Measurements from ENCODE around the gene TNIP3.

Gene TNIP3

DNA sequence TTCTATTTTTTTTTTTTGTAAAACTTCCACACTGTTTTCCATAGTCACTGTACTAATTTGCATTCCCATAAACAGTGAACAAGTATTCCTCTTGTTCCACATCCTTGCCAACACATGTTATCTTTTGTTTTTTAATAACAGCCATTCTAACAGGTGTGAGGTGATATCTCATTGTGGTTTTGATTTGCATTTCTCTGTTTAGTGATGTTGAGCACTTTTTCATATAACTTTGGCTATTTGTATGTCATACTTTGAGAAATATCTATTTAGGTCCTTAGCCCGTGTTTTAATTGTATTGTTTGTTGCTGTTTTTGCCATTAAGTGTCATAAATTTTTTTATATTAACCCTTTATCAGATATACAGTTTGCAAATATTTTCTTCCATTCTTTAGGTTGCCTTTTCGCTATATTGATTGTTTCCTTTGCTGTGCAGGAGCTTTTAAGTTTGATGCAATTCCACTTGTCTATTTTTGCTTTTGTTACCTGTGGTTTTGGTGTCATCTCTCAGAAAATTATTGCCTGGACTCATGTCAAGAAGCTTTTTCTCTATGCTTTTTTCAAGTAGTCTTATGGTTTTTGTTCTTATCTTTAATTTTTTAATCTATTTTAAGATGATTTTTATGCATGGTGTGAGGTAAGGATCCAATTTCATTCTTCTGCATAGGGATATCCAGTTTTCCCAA, 63.9 kb downstream of the TNIP3 start:
- TF ChIP-seq GATA1 (IDR thresholded peaks at IDR 0.05; ENCODE audit: low read depth, low read length) (no peak), POLR2A (IDR thresholded peaks at IDR 0.05; ENCODE audit: low read length) (no peak)

GRCh38 chr4:121098266-121098665, 65.9 kb downstream of the TNIP3 start:
- TF ChIP-seq POLR2A (IDR thresholded peaks at IDR 0.05; ENCODE audit: low read length) (no peak), GATA1 (IDR thresholded peaks at IDR 0.05; ENCODE audit: low read depth, low read length) (no peak)
- no peak for DNase-seq

More for the DNA sequence above, 63.9 kb downstream of the TNIP3 start:
- DNase-seq, result no peak

- peak in 1 of 2 experiments; percentile 13 for DNase-seq
- TF ChIP-seq GATA1 (IDR thresholded peaks at IDR 0.05; ENCODE audit: low read depth, low read length) (no peak), POLR2A (IDR thresholded peaks at IDR 0.05; ENCODE audit: low read length) (no peak)
Observed at GRCh38 chr4:121096629-121097028, 67.5 kb downstream of the TNIP3 start.

DNA sequence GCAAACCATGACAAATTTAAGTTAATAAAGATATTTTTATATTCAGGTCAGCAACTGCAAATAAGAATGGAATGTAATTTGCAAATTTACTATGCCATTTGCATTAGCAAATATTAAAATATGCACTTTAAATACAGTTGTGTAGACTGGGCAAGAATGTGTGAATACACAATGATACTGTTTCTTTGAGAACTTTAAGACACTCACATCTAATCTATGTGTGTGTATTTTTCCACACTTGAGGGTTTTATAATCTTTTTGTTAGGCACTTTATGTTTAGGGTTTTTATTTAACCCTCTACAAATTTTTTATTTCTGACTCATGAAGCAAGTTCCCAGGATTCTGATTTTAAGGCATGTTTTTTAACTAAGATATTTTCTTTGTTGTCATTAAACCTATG, 67.9 kb downstream of the TNIP3 start:
- DNase-seq, result no peak
- TF ChIP-seq POLR2A (IDR thresholded peaks at IDR 0.05; ENCODE audit: low read length) (no peak), GATA1 (IDR thresholded peaks at IDR 0.05; ENCODE audit: low read depth, low read length) (no peak)

DNA sequence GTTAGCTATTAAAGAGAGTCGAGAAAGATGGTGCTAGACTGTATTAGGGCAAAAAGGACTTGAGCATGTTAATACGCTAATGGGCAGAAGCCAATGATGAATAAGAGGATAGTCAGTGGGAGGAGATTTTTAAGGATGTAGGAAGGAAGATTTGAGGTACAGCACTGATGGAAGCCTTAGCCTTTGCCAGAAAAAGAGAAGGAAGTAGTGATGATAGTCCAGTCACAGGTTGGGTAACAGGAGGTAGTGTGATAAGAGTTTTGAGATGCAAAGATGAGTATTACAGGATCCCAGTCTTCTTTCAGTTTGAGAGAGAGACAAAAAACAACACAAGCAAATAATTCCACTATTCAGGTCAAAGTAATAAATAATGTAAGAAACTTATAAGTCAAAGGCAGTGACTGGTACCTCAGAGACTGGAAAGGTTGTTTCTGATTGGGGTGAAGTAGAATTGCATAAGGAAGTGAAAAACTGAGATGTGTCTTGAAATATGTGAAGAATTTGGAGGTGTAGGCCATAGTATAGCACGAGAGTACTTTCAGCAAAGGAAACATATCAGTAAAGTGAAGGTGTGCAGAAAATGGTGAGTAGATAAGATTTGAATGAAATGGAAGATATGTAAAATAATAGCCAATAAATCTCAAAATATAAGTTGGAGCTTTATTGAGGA, 69.7 kb downstream of the TNIP3 start:
- TF ChIP-seq GATA1 (IDR thresholded peaks at IDR 0.05; ENCODE audit: low read depth, low read length) (no peak), POLR2A (IDR thresholded peaks at IDR 0.05; ENCODE audit: low read length) (no peak)
- no peak for DNase-seq

DNA sequence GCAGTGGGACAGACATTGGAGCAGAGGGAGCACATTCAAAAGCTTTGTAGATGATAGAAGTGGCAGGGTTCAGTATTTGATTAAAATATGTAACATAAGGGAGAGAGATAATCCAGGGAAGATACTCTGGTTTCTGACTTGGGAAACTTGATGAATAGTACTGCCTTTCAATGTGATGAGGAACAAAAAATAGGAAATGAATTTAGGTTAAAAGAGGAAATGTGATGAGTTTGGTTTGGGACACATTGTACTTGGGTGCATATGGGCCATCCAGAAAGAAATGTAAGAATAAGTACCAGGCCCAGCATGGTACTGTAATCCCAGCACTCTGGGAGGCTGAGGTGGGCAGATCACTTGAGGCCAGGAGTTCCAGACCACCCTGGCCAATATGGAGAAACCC, 70.9 kb downstream of the TNIP3 start:
- no peak for DNase-seq
- TF ChIP-seq POLR2A (IDR thresholded peaks at IDR 0.05; ENCODE audit: low read length), result no peak
- no peak for TF ChIP-seq GATA1 (IDR thresholded peaks at IDR 0.05; ENCODE audit: low read depth, low read length)

DNA sequence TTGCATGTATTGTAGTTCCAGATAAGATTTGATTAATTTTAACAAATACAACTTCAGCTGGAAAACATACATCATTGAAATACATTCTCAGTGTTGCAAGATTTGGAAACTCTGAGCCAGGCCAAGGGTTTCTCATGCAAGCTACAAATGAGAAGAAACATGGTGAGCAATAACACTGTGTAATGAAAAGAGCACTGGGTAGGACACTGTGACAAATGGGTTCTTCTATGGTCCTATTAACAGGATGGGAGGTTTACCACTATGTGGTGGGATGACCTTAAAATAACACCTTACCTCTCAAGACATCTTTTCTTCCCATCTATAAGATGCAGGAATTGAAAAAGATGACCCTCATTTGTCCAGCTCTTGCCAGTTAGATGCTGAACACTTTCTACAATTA, 72.2 kb downstream of the TNIP3 start:
- no peak for DNase-seq
- TF ChIP-seq GATA1 (IDR thresholded peaks at IDR 0.05; ENCODE audit: low read depth, low read length), result no peak

DNA sequence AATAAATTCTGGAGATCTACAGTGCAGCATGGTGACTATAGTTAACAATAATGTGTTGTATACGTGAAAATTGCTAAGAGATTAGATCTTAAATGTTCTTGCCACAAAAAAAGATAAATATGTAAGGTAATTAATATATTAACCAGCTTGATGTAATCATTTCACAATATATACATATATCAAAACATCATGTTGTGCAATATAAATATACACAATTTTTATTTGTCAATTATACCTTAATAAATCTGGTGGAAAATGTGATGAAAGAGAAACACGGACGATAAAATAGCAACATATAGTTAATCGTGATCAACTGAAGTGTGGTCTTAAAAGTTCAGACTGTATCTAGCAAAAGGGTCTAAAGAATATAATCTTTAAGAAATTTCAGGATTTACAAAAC, 75.3 kb downstream of the TNIP3 start:
- no peak for DNase-seq
- TF ChIP-seq POLR2A (IDR thresholded peaks at IDR 0.05; ENCODE audit: low read length) (no peak), GATA1 (IDR thresholded peaks at IDR 0.05; ENCODE audit: low read depth, low read length) (no peak)

Measured in erythroblast (primary cell).